GM19372 (cell line): Measurements from ENCODE around the gene CNOT9.

Experiments
- ATAC-seq: cut with Tn5 transposase; IDR thresholded peaks from one replicate; pipeline ENCODE4 v1.9.1; 2021; ENCODE audit warnings: mild to moderate bottlenecking, low read depth, moderate library complexity; ENCODE audit not compliant: unreplicated experiment

CNOT9 gene

DNA sequence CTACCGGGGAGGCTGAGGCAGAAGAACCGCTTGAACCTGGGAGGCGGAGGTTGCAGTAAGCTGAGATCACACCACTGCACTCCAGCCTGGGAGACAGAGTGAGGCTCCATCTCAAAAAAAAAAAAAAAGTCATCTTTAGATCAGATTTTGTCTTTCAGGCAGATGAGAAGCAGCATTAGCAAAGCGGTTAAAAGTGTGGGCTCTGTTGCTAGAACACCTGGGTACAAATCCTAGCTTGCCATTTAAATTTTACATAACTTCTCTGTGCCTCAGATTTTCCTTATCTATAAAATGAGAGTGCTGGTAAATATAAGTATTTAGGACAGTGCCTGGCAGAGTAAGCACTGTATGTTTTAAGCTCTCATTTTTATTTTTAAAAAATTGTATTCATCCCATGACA is 8.2 kb downstream of the CNOT9 start:
- ATAC-seq: no peak

DNA sequence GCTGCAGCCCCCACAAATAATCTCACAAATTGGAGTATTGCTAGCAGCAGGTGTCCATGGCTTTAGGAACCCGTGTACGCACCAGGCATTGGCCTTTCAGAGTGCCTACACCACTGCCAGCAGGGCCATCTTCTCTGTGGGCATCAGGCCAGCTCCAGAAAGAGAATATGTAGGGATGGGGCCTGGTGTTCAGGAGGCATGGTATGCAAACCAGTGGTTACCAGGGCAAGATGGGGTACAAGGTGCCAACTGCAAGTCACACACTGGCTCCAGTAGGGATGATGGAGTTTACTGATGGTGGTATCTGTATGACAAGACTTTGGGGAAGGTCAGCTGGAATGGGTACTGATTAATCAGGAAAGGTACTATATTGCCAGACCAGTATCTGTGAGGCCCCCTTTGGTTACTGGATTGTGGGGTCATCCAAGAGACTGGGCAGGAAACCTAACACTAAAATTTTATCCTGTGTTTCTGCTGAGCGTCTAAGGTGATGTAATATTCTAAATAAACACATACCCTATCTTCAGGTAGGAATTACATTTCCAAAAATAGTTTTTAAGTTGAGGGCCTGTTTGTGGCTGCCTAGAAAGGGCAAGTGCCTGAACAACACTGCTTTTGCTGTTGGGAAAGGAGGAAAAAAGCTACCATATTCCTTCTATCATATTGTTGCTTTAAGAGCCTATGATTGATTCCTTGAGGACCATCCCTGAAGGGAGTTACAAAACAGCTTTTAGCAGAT is 9.0 kb downstream of the CNOT9 start:
- ATAC-seq: no peak

DNA sequence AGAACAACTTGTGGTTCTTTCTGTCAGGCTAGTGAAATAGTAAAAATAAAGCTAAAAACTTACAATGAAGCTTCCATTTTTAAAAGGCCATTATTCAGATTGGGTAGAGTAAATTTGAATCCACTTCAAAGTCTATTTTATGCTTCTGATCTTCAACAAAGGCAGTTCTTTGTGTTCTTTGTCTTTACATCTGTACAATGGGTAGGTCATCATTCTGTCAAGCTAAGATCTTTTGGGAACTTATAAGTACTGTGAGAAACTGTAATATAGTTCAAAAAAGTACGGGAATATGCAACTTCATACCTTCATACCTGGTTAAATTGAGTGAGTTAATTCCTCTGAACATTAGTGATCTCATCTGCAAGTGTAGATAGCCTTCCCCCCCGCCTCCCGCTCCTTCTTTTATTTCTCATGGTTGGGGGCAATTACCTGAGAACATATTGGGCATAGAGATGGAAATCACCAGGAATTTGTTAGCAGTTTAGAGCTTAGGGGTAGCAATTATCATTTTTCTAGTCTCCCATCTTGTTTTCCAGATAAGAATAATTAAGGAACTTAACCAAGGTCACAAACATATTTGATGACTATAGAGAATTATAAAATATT is 9.7 kb downstream of the CNOT9 start:
- no peak for ATAC-seq

DNA sequence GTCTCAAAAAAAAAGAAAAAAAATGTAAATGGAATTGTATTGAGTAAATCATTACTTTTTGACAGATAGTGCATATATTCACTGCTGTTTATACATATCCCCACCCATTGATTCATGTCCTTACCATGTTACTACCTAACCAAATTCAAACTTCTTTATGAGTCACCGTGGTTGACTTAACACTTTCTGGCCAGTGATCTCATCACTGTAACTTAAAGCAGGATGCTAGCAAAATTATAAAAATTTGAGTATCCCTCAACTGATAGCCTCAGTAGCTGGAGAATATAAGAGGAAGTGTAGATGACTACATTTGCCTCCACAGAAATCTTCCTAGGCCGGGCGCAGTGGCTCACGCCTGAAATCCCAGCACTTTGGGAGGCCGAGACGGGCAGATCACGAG is 13.4 kb downstream of the CNOT9 start:
- ATAC-seq: no peak

DNA sequence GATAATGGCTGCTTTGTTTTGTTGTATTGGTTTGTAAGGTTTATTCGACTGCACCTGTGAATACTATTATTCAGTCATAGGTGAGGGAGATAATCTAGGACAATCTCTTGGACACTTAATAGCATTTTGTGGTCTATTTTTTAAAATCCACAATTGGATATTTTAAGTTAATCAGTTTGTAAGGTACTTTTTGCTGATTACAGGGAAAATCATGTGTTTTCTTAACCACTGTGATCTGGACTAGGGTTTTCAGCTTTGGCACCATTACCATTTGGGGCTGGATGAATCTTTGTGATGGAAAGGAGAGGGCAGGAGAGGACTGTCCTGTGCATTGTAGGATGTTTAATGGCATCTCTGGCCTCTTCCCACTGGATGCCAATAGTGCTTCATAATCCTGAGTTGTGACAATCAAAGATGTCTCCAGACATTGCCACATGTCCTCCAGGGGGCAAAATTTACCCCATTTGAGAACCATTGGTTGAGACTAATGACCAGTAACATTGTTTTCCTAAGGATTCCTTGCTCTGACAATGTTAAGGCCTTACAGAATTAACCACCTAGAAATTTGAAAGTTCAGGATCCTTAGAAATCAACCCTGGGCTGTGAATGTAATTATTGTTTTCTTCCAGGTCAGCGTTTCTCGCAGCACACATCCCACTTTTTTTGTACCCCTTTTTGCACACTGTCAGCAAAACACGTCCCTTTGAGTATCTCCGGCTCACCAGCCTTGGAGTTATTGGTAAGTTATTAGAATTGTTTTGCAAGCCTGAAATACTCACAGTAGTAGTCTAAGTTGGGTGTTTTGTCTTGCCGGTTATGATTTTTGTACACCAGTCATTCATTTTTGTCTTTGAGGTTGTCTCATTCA is 15.6 kb downstream of the CNOT9 start:
- no peak for ATAC-seq

DNA sequence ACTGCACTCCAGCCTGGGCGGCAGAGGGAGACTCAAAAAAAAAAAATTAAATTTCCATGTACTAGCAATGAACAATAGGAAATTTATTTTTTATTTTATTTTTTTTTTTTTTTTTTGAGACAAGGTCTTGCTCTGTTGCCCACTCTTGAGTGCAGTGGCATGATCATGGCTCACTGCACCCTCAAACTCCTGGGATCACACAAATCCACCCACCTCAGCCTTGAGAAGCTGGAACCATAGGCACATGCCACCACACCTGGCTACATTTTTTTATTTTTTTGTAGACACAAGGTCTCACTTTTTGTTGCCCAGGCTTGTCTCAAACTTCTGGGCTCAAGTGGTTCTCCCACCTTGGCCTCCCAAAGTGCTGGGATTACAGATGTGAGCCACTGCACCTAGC is 16.9 kb downstream of the CNOT9 start:
- no peak for ATAC-seq

DNA sequence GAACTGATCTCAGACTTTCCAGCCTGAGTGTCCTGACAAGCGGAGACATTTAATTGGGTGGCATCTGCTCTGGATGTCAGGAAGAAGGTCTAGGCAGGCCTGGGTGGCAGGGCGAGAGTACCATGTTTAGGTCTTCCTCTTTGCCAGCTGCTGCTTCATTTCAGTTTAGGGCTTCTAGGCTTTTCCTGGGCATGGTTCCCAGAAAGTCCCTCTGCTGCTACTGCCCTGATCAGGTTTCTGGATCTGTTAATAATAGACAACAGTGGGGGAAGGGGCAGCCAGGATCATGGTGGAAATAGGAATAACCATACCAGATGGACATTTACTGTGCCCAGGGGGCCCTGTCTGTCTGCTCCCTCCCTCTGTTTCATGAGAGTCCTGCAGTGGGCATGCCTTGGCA is 36.8 kb downstream of the CNOT9 start:
- ATAC-seq: no peak

DNA sequence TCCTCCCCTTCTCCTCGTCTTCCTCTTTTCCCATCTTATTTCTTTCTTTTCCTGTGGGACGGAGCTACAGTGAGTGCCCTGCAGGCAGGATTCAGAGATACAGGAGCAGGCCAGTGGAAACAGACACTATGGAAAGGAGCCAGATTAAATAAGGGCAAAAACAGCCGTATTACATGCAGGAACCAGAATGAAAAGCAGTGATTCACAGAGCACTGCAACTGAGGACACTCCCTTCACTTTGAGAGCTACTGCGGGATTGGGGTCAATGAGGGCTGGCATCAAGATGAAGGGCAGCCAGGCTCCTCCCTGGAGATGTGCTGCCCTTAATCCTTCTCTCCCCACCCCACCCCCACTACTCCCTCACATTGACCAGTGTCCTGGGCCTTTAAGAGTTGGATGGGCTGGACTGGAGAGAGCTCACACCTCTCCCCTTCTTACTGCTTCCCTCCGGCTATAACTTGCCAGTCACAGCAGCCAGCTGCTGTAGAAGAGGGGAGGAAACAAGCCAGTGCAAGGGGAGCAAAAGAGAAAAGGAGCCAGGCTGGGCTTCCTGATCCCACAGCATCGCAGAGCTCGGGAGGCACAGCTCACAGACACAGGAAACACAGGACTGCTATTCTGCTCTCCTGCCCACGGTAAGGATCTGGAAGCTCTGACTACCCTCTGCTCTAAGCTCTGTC is 38.9 kb downstream of the CNOT9 start, which contains the start of gene PLCD4:
TSS of gene PLCD4 (plus strand) at position 464 of the 680 bp plus-strand sequence. CDS start 7,841 bp downstream, outside the sequence.
- ATAC-seq: no peak

DNA sequence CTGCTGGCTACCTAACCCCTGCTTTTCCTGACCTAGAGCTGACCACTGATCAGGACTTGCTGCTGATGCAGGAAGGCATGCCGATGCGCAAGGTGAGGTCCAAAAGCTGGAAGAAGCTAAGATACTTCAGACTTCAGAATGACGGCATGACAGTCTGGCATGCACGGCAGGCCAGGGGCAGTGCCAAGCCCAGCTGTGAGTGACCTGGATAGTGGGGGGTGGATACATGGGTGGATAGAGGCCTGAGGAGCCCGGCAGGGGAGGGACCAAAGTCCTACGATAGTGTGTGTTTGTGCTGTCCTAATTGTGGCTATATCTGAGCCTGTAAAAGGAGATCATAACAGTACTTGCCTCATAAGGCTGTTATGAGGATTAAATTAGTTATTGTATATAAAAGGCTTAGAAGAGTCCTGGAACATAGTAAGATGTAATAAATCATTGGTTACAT is 47.3 kb downstream of the CNOT9 start:
- ATAC-seq: no peak

DNA sequence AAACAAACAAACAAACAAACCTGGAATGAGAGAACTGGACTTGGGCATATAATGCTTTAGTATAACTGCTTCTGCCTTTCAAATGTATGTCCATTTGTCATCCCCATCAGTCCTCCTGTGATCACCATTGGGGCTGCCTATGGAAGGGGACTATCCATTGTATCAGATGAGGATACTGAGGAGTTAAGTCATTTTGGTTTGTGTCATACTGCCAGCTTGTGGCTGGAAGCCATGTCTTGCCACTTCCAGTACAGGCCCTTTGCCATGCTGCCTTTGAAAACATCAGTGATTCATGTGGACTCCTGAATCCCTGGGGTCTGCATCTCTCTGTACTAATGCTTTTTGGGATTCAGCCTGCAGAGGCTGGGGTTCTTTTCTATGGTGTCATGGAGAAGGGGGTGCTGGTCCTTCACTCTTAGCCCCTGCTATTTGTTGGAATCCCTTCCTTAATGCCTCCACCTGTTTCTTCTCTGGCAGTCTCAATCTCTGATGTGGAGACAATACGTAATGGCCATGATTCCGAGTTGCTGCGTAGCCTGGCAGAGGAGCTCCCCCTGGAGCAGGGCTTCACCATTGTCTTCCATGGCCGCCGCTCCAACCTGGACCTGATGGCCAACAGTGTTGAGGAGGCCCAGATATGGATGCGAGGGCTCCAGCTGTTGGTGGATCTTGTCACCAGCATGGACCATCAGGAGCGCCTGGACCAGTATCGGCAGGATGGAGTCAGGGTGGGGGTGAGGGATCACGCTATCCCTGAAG is 49.6 kb downstream of the CNOT9 start:
- no peak for ATAC-seq

DNA sequence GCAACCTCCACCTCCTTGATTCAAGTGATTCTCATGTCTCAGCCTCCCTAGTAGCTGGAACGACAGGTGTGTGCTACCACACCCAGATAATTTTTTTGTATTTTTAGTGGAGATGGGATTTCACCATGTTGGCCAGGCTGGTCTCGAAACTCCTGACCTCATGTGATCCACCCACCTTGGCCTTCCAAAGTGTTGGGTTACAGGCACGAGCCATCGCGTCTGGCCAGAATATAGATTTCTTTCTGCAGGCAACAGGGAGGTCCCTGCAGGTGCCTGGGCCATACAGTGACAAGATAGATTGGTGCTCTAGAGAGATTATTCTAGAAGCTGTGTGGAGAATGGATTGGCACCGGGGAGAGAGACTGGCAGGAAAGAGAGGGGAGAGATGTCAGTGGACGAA is 52.4 kb downstream of the CNOT9 start:
- ATAC-seq: no peak

DNA sequence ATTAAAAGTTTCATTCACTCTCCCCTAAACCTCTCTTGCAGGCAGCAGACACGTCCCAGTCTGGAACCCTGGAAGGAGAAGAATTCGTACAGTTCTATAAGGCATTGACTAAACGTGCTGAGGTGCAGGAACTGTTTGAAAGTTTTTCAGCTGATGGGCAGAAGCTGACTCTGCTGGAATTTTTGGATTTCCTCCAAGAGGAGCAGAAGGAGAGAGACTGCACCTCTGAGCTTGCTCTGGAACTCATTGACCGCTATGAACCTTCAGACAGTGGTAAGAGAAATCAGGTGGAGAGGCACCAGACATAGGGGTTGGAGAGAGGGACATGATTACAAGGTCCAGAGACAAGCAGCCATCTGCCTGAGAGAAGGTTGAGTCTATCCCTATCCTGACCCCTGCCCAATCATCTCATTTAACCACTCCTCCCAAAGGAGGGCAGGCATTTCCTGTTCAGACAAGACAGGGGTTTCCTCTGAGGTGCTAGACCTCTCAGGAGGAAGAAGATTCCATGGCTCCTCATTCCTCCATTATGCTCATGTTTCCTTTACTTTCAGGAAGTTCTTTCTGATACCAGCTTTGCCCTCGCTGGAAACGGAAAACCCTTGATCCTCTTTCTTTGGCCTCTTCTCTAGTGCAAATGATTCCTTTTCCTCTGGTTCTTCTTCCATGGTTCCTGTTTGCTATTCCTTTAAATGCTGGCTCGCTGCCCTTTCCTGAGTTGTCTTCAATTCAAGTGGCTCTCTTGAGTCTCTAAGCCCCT is 54.1 kb downstream of the CNOT9 start:
- ATAC-seq: no peak

DNA sequence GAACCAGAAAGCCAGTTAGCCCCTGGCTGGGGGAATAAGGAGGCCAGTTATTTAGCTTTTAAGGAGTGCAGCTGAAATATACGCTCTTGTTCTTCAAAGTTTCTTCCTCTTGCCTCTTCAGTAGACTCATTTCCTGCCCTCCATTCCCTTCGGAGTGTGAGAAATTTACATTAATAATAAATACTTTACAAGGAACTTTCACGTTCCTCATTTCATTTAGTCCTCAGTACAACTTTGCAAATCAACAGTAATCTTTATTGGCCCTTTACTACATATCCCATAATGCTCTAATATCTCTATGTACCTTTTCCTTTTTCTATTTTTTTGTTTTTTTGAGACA is 54.7 kb downstream of the CNOT9 start:
- ATAC-seq: no peak

DNA sequence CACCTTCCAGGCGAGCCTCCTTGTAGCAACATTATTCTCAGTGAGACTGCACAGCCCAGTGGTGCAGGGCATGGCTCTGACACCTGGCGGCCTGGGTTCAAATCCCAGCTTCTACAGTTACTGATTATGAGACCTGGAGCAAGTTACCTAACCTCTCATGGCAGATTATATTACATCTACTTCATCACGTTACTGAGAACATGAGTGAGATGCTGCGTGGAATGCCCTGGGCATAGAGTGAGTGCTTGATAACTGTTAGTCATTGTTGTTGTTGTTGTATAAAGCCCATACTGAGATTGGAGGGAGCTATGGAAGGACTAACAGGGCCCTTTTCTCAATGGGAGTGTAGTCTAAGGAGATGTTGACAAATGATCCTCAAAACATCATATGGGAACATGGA is 57.7 kb downstream of the CNOT9 start:
- no peak for ATAC-seq

DNA sequence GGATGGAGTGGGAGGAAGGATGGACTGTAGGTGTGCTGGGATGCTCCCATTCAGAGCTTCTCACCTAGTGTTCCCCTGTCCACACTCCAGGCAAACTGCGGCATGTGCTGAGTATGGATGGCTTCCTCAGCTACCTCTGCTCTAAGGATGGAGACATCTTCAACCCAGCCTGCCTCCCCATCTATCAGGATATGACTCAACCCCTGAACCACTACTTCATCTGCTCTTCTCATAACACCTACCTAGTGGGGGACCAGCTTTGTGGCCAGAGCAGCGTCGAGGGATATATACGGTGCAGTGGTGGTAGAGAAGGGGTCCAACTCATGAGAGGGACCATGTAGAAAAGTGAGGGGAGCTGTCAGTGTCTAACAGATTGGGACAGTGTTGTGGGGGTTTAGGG is 59.3 kb downstream of the CNOT9 start:
- ATAC-seq: no peak

DNA sequence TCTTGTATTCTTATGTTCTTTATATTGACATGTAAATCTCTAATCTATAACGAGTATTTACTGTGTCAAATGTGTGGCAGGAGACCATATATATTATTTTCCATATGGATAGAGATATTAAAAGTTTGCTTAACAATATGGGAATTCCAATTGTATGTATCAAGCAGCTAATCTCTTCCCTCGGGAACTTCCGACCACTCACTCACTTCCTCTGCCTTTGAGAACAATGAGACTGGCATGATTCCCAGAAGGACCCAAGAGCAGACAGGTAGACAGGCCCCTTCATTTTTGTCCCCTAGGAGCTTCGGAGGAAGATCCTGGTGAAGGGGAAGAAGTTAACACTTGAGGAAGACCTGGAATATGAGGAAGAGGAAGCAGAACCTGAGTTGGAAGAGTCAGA is 63.2 kb downstream of the CNOT9 start:
- no peak for ATAC-seq

DNA sequence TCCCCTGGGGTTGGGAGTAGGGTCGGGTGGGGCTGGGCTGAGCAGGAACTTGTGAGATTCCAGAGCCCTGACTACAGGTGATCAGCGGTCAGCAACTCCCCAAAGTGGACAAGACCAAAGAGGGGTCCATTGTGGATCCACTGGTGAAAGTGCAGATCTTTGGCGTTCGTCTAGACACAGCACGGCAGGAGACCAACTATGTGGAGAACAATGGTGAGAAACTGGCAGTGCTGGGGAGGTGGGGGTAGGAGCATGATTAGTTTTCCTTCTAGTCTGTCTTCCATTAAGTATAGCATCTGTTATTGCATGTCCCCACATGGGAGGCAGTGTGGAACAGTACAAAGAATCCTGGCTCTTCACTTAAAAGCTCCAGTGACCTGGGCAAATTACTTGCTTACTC is 67.1 kb downstream of the CNOT9 start:
- no peak for ATAC-seq

DNA sequence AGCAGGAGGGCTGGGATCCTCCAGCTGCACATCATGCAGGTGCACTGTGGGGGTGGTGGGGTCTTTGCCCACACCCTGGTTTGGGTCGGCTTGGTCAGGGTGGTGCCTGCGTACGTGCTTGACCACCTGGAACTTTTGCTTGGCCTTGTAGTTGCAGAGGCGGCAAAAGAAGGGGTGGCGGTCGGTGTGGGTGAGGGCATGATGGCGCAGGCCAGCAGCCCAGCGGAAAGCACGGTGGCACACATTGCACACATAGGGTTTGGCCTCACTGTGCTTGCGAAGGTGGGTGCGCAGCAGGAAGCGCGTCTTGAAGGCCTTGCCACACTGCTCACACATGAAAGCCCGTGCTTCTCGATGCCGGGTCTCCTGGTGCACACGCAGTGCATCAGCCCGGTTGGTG is 69.7 kb downstream of the CNOT9 start:
- ATAC-seq: no peak

DNA sequence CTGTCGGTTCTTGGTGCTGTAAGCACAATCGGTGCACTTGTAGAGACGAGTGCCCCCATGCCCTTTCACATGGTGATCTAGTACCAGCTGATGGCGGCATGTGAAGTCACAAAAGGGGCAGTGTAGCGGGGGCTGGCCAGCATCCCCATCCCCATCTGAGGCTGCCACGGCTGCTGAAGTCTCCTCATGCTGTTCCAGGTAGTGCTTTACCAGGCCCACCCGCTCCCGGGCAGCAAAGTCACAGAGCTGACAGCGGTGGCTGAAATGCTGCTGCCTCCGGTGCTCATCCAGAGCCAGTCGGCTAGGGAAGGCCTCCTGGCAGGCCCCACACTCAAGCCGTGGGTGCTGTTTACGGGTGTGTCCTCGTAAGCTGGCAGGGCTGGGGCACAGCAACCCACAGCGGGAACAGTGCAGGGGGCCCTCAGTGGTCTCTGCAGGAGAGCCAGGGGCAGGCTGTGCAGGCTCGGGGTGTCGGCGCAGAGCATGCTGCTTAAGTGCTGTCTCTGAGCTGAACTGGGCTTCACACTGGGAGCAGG is 73.5 kb downstream of the CNOT9 start:
- ATAC-seq: no peak
